Cardiac muscle cell (in vitro differentiated cells and primary cell): ENCODE data around the gene ARHGAP1. TPM values are rescaled to one million over a fixed set of nuclear protein-coding genes. Genes with fewer than 3 reads are reported as not detected.
A peak's percentile ranks its signal among the peaks of the same experiment; 100 is the strongest.

Source experiments
- DNase-seq, 2 donors: peaks; one replicate each; pipeline versions ENCODE4 v3.0.0 to v3.0.0-alpha.2; 2010 to 2017; ENCODE audit warnings: low read depth in 1 of 2, low spot score in 1 of 2
- H3K27ac ChIP-seq: fragments of 200-600 bp; sonication (generic); 2 replicates; pipeline ENCODE4 v1.5.1; 2016
- H3K27me3 ChIP-seq: fragments of 200-600 bp; sonication (generic); 2 replicates; pipeline ENCODE4 v1.6.0; 2016; ENCODE audit warnings: control low read depth
- H3K36me3 ChIP-seq: fragments of 200-600 bp; sonication (generic); 2 replicates; pipeline ENCODE4 v1.5.1; 2016; ENCODE audit warnings: control low read depth
- H3K4me1 ChIP-seq: fragments of 200-600 bp; sonication (generic); 2 replicates; pipeline ENCODE4 v1.8.1; 2017; ENCODE audit warnings: low read depth, mild to moderate bottlenecking, mixed run types
- H3K4me3 ChIP-seq: fragments of 200-600 bp; sonication (generic); 2 replicates; pipeline ENCODE4 v1.5.1; 2016; ENCODE audit warnings: mild to moderate bottlenecking
- H3K9me3 ChIP-seq: fragments of 200-600 bp; sonication (generic); 2 replicates; pipeline ENCODE4 v1.5.1; 2017; ENCODE audit warnings: low read depth, mild to moderate bottlenecking, control low read depth
- polyA plus RNA-seq: library from polyadenylated mRNA; unstranded; fragments of >200 nt; fragmentation: Nextera tagmentation; extraction: Ambion mirVana; gene quantifications from 2 replicates; pipeline ENCODE4 v1.2.1, GENCODE V29; 2016
- total RNA-seq: library from RNA; depleted of rRNA; stranded (reverse); fragments of >200 nt; gene quantifications from 2 replicates; pipeline ENCODE4 v1.2.3, GENCODE V29; 2016
- TF ChIP-seq, protein P1 (sequence below): IDR thresholded peaks from 2 replicates; pipeline ENCODE4 v1.5.1; 2012; ENCODE audit warnings: low read depth, mild to moderate bottlenecking, low read length

Gene ARHGAP1
- total and polyA plus RNA-seq, 2 experiments from 2014 or later: 59.3 to 149 TPM

DNA sequence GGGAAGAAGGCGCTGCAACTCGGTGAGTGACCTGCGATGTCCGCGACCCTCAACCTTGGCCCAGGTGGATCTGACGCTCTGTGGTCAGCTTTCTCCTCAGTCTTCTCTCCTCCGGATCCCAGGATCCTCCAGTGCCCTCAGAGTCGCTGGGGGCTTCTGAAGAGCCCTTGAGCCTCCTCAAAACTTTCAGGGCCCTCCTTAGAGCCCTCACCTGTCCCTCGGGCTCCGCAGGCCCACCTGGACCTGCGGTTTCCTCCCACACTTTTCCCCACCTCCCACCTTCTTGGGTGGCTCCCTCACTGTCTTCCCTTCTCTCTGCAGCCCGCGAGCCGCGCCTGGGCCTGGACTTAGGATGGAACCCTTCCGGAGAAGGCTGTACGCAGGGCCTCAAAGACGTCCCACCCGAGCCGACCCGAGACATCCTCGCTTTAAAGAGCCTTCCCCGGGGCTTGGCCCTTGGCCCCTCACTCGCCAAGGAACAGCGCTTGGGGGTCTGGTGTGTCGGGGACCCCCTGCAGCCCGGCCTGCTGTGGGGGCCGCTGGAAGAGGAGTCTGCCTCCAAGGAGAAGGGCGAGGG is 747 bp upstream of the ARHGAP1 start:
- TF ChIP-seq, protein P1, sequence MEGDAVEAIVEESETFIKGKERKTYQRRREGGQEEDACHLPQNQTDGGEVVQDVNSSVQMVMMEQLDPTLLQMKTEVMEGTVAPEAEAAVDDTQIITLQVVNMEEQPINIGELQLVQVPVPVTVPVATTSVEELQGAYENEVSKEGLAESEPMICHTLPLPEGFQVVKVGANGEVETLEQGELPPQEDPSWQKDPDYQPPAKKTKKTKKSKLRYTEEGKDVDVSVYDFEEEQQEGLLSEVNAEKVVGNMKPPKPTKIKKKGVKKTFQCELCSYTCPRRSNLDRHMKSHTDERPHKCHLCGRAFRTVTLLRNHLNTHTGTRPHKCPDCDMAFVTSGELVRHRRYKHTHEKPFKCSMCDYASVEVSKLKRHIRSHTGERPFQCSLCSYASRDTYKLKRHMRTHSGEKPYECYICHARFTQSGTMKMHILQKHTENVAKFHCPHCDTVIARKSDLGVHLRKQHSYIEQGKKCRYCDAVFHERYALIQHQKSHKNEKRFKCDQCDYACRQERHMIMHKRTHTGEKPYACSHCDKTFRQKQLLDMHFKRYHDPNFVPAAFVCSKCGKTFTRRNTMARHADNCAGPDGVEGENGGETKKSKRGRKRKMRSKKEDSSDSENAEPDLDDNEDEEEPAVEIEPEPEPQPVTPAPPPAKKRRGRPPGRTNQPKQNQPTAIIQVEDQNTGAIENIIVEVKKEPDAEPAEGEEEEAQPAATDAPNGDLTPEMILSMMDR: no peak
- H3K36me3 ChIP-seq: peaks cover 16% of the 10 kb centered on the region
- H3K9me3 ChIP-seq: no peaks in the 10 kb centered on the region
- no peaks in the 10 kb centered on the region for H3K27me3 ChIP-seq
- H3K4me3 ChIP-seq: peak overlapping the region; percentile 97
- no peak for DNase-seq
- peak overlapping the region; percentile 100 for H3K27ac ChIP-seq
- H3K4me1 ChIP-seq: peaks cover 32% of the 10 kb centered on the region

DNA sequence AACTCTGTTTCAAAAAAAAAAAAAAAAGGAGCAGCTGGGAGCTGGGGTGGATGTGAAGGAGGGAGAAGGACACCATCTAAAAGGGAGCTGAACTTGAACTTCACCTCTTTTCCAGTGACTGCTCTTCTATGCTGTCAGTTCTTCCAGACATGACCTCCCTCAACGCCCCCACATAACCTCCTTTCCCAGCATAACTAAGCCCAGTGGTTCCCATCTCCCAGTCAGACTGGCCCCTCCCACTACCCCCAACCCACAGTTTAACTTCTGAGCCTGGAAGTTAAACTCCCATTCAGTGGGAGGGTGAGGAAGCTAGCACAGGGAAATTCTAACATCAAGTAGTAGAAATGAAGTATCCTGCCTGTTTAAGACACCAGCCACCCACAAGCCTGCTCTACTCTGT is 1.8 kb downstream of the ARHGAP1 start:
- Histone ChIP-seq H3K36me3 (peaks cover 11% of the 10 kb centered on the region), H3K4me1 (peaks cover 32% of the 10 kb centered on the region), H3K27me3 (no peaks in the 10 kb centered on the region), H3K4me3 (no peak overlapping the region), H3K27ac (peak overlapping the region; percentile 98), H3K9me3 (no peaks in the 10 kb centered on the region)
- no peak for DNase-seq
- TF ChIP-seq, protein P1: no peak

DNA sequence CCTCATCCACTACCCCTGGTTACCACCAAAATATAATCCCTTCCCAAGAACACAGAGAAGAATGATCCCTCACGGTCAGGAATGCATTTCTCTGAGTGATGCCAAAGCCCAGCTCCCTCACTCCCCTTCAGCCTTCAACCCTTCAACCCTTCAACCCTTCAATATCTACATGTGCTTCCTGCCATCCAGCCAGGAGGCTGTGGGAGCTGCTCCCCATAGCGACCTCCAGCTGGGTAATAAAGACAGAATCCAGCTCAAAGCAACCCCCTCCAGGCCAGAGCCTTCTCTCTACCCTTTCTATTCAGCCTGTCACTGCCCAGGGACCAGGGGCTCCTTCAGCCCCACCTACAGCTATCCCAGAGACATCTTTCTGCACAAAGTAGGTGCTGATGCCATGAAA is 2.7 kb downstream of the ARHGAP1 start:
- H3K9me3 ChIP-seq: no peaks in the 10 kb centered on the region
- no peak overlapping the region for H3K4me3 ChIP-seq
- TF ChIP-seq, protein P1: no peak
- H3K4me1 ChIP-seq: peaks cover 32% of the 10 kb centered on the region
- peak overlapping the region; percentile 98 for H3K27ac ChIP-seq
- no peak for DNase-seq
- H3K27me3 ChIP-seq: no peaks in the 10 kb centered on the region
- H3K36me3 ChIP-seq: peaks cover 6% of the 10 kb centered on the region

DNA sequence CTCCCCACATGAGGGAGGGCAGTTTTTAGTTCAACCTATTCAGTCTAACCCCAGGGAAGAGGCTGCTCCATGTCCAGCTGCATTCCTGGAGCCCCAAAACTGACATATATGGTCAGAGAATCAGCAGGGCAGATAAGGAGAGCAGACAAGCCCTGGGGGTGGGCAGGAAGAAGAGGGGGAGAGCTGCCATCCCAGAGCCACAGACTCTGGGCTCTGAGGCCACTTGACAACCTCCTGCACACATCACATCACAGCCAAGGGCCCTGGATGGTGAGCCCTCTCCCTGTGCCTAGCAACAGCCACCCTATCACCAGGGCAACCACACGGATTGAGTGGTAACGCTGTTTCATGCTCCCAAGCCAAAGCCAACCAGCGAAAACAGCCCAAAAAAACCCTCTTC is 3.1 kb downstream of the ARHGAP1 start:
- peaks cover 6% of the 10 kb centered on the region for H3K36me3 ChIP-seq
- no peak overlapping the region for H3K4me3 ChIP-seq
- H3K27me3 ChIP-seq: no peaks in the 10 kb centered on the region
- peaks cover 32% of the 10 kb centered on the region for H3K4me1 ChIP-seq
- DNase-seq: peak; percentile 68 to 73
- no peaks in the 10 kb centered on the region for H3K9me3 ChIP-seq
- H3K27ac ChIP-seq: peak overlapping the region; percentile 98
- TF ChIP-seq, protein P1: no peak

DNA sequence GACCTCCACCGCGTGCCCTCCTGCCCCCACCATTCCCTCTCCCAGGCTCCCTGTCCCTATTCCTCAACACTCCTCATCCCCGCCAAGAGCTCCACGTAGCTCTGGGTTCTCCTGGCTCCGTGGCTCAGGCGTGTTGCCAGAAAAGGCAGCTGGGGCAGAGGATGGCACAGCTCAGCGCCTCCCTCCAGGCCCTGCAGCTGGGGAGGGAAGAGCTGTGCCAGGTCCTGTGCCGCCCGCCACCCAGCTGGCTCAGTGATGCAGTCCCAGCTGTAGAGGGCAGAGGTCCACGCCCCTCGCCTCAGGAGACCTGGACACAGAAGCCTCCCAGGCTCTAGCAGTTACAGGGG is 4.2 kb downstream of the ARHGAP1 start:
- Histone ChIP-seq H3K27me3 (no peaks in the 10 kb centered on the region), H3K4me3 (no peak overlapping the region), H3K36me3 (peaks cover 6% of the 10 kb centered on the region), H3K4me1 (peaks cover 28% of the 10 kb centered on the region), H3K27ac (peak overlapping the region; percentile 98), H3K9me3 (no peaks in the 10 kb centered on the region)
- no peak for DNase-seq
- TF ChIP-seq, protein P1: no peak
